ENCODE data around the gene JARID2. TPM values are rescaled to one million over a fixed set of nuclear protein-coding genes. Genes with fewer than 3 reads are reported as not detected.

The JARID2 gene
- total and polyA plus RNA-seq, 9 of the 15 experiments (the other 6 are each of a cell fraction or from before 2014, with no cell fraction given), result 5.0 to 29.0 (median 15.6) TPM

- TF ChIP-seq CUX1 (CRISPR knock-in tag; IDR thresholded peaks at IDR 0.05), result 0 out of 2 replicates have a peak, but pooled peaks have one; percentile 18
- peak; percentile 24 to 47 for TF ChIP-seq AFF1 (IDR thresholded peaks at IDR 0.05; ENCODE audit: low read depth in 1 of 2, partially characterized antibody in 2 of 2)
- peak; percentile 95 for TF ChIP-seq VEZF1 (CRISPR knock-in tag; IDR thresholded peaks at IDR 0.05)
- peak; percentile 42 to 80; a peak in 2 of 4 replicates for TF ChIP-seq MLLT1 (IDR thresholded peaks at IDR 0.05)
- peak; percentile 18 for TF ChIP-seq E2F8 (IDR thresholded peaks at IDR 0.05; ENCODE audit: low read depth, partially characterized antibody)
- TF ChIP-seq CXXC5 (CRISPR knock-in tag; IDR thresholded peaks at IDR 0.05), result peak; percentile 33; the same call in 1 of the 2 replicates
- TF ChIP-seq HIVEP1 (CRISPR knock-in tag; IDR thresholded peaks at IDR 0.05), result no peak
- peak; percentile 27; the same call in 1 of the 2 replicates for TF ChIP-seq ESRRA (IDR thresholded peaks at IDR 0.05; ENCODE audit: borderline replicate concordance, low read depth)
These were observed 323.4 kb downstream of the JARID2 start (continued) for GRCh38 chr6:15569035-15569995.

Measured in K562 (cell line).